ENCODE measurements around the gene GRIK4.

GRCh38 chr11:120706257-120706656 is 194.7 kb downstream of the GRIK4 start:
- TF ChIP-seq ZNF354B (CRISPR knock-in tag; IDR thresholded peaks at IDR 0.05) (no peak), SMAD4 (CRISPR knock-in tag; conservative IDR thresholded peaks at IDR 0.05) (no peak), SP1 (CRISPR knock-in tag; IDR thresholded peaks at IDR 0.05) (no peak), SRF (CRISPR knock-in tag; IDR thresholded peaks at IDR 0.05) (no peak), ZSCAN29 (IDR thresholded peaks at IDR 0.05) (no peak), ADNP (tag; IDR thresholded peaks at IDR 0.05) (no peak), EP300 (IDR thresholded peaks at IDR 0.05; ENCODE audit: low read length) (no peak), YY1 (IDR thresholded peaks at IDR 0.05; ENCODE audit: borderline replicate concordance in 1 of 3, control insufficient read depth in 1 of 3, extremely low read depth in 1 of 3, insufficient read depth in 3 of 3, insufficient read length in 1 of 3, insufficient replicate concordance in 2 of 3, low read depth in 1 of 3, low read length in 2 of 3) (no peak), PATZ1 (CRISPR knock-in tag; IDR thresholded peaks at IDR 0.05; ENCODE audit: borderline replicate concordance) (no peak), FOXJ3 (CRISPR knock-in tag; IDR thresholded peaks at IDR 0.05) (no peak)

All from K562 (cell line).